SK-N-SH (cell line): ENCODE results near the gene OAF. TPM values are rescaled to one million over a fixed set of nuclear protein-coding genes. Genes with fewer than 3 reads are reported as not detected.

Experiments
- CTCF ChIA-PET: fragments of 300-600, 350-600 bp; formaldehyde crosslinking; extraction: SDS; loops from one replicate; lab custom pipeline; 2021; lab: Yijun Ruan, JAX
- POLR2A ChIA-PET: fragments of 350-600 bp; sonication (Branson Sonifier 250); formaldehyde crosslinking; extraction: SDS; loops from one replicate; lab custom pipeline; 2020; ENCODE audit warnings: antibody characterized with exemption, inconsistent platforms; lab: Yijun Ruan, JAX
- DNase-seq: peaks from one replicate; pipeline ENCODE4 v3.0.0; 2012
- H2AFZ ChIP-seq: fragments of 200-600 bp; sonication (generic); 2 replicates; pipeline ENCODE4 v1.8.1; 2016; ENCODE audit warnings: antibody characterized with exemption, mild to moderate bottlenecking, low read depth
- H3F3A ChIP-seq: fragments of 200-600 bp; sonication (generic); replicated peaks from 2 replicates; pipeline ENCODE3; 2016; ENCODE audit warnings: antibody characterized with exemption, mild to moderate bottlenecking; ENCODE audit not compliant: insufficient read depth
- H3K27ac ChIP-seq, 2 experiments: fragments of 200-500 bp in 1 of 2; fragments of 200-600 bp in 1 of 2; sonication (Bioruptor generic) in 1 of 2; sonication (generic), shearing (Covaris generic) in 1 of 2; 2 replicates each; pipeline versions ENCODE4 v1.5.1 to v1.6.1; 2014 to 2016; ENCODE audit warnings: low read depth in 2 of 2, inconsistent platforms in 1 of 2, low read length in 1 of 2, mild to moderate bottlenecking in 1 of 2, mixed read lengths in 1 of 2
- H3K27me3 ChIP-seq: fragments of 200-600 bp; sonication (generic), shearing (Covaris generic); 2 replicates; pipeline ENCODE4 v1.6.1; 2016; ENCODE audit warnings: mixed run types; ENCODE audit not compliant: insufficient read depth
- H3K36me3 ChIP-seq, 2 experiments: fragments of 200-500 bp in 1 of 2; fragments of 200-600 bp in 1 of 2; sonication (Bioruptor generic) in 1 of 2; sonication (generic) in 1 of 2; replicated peaks in 1 of 2; 2 replicates each; pipeline versions ENCODE3 to v1.5.1; 2014 to 2016; ENCODE audit warnings: low read length in 1 of 2, mild to moderate bottlenecking in 1 of 2; ENCODE audit not compliant: insufficient read depth in 2 of 2, control insufficient read depth in 1 of 2
- H3K4me1 ChIP-seq, 2 experiments: fragments of 200-500 bp in 1 of 2; fragments of 200-600 bp in 1 of 2; sonication (Bioruptor generic) in 1 of 2; sonication (generic), shearing (Covaris generic) in 1 of 2; 2 replicates each; pipeline versions ENCODE4 v1.5.1 to v1.6.1; 2014 to 2016; ENCODE audit warnings: low read depth in 1 of 2, low read length in 1 of 2, mixed run types in 1 of 2; ENCODE audit not compliant: insufficient read depth in 2 of 2, control insufficient read depth in 1 of 2
- H3K4me2 ChIP-seq: fragments of 200-600 bp; sonication (generic), shearing (Covaris generic); 2 replicates; pipeline ENCODE4 v1.6.1; 2017; ENCODE audit warnings: mixed run types
- H3K4me3 ChIP-seq, 2 experiments: fragments of 200-500 bp in 1 of 2; fragments of 200-600 bp in 1 of 2; sonication (Bioruptor generic) in 1 of 2; sonication (generic), shearing (Covaris generic) in 1 of 2; 2 replicates each; pipeline versions ENCODE4 v1.5.1 to v1.8.1; 2014 to 2016; ENCODE audit warnings: low read depth in 2 of 2, inconsistent platforms in 1 of 2, low read length in 1 of 2, mild to moderate bottlenecking in 1 of 2, mixed read lengths in 1 of 2, moderate library complexity in 1 of 2
- H3K79me2 ChIP-seq: fragments of 200-600 bp; sonication (generic); 2 replicates; pipeline ENCODE4 v1.8.1; 2017; ENCODE audit warnings: mild to moderate bottlenecking; ENCODE audit not compliant: insufficient read depth
- H3K9ac ChIP-seq: fragments of 200-600 bp; sonication (generic); 2 replicates; pipeline ENCODE4 v1.6.1; 2017; ENCODE audit warnings: mixed run types
- H3K9me2 ChIP-seq: fragments of 200-600 bp; sonication (generic); 2 replicates; pipeline ENCODE4 v1.6.1; 2017; ENCODE audit warnings: mixed run types
- H3K9me3 ChIP-seq: fragments of 200-600 bp; sonication (generic); 2 replicates; pipeline ENCODE4 v1.6.1; 2017; ENCODE audit warnings: mixed run types, mild to moderate bottlenecking, moderate library complexity
- H4K20me1 ChIP-seq: fragments of 200-600 bp; sonication (generic); 2 replicates; pipeline ENCODE4 v1.6.1; 2017; ENCODE audit warnings: mild to moderate bottlenecking, mixed run types; ENCODE audit not compliant: insufficient read depth
- EZH2phosphoT487 ChIP-seq: fragments of 200-600 bp; sonication (generic); IDR thresholded peaks from 2 replicates; pipeline ENCODE4 v1.6.1; 2017; ENCODE audit warnings: low read depth, mixed run types, mild to moderate bottlenecking, antibody characterized with exemption, moderate library complexity, borderline replicate concordance
- GATA2 ChIP-seq: sonication (generic); formaldehyde crosslinking; IDR thresholded peaks from 2 replicates; pipeline ENCODE4 v1.5.0; 2020; ENCODE audit warnings: mild to moderate bottlenecking, missing genetic modification reagents
- JUND ChIP-seq: IDR thresholded peaks from 2 replicates; pipeline ENCODE4 v1.4.0; 2012
- MXI1 ChIP-seq: IDR thresholded peaks from 2 replicates; pipeline ENCODE4 v1.6.1; 2012; ENCODE audit warnings: mild to moderate bottlenecking, low read depth, low read length, improper control_type of control experiment
- NRF1 ChIP-seq: IDR thresholded peaks from 2 replicates; pipeline ENCODE4 v1.6.1; 2012; ENCODE audit warnings: low read depth, mild to moderate bottlenecking, low read length
- POLR2AphosphoS5 ChIP-seq: IDR thresholded peaks from 2 replicates; pipeline ENCODE4 v1.6.1; 2012; ENCODE audit warnings: low read depth, low read length
- RXRA ChIP-seq: IDR thresholded peaks from 2 replicates; pipeline ENCODE4 v1.4.0; 2012; ENCODE audit warnings: low read depth, mild to moderate bottlenecking, borderline replicate concordance
- SIN3A ChIP-seq: IDR thresholded peaks from 2 replicates; pipeline ENCODE4 v1.6.1; 2012; ENCODE audit warnings: low read depth, mild to moderate bottlenecking, low read length, moderate library complexity, borderline replicate concordance
- WGBS: methylation state at CpG from one replicate; pipeline ENCODE4 v1.1.6; 2017; ENCODE audit warnings: low lambda C conversion rate; 5-methylcytosine and 5-hydroxymethylcytosine counted together
- polyA plus RNA-seq, 3 experiments: library from polyadenylated mRNA; depleted of rRNA; stranded (reverse); fragments of >200 nt; gene quantifications; 2 replicates each; pipeline ENCODE4 v1.2.3, GENCODE V29; 2012
- TF ChIP-seq, protein P1 (sequence below): fragments of 150-350 bp; IDR thresholded peaks from 2 replicates; pipeline ENCODE4 v1.6.1; 2016; ENCODE audit warnings: mild to moderate bottlenecking, low read depth, low read length
- TF ChIP-seq, protein P2 (sequence below): IDR thresholded peaks from 2 replicates; pipeline ENCODE4; 2012

OAF gene
- polyA plus RNA-seq, 1 of the 3 experiments (the other 2 are of a cell fraction): 28.0 TPM

DNA sequence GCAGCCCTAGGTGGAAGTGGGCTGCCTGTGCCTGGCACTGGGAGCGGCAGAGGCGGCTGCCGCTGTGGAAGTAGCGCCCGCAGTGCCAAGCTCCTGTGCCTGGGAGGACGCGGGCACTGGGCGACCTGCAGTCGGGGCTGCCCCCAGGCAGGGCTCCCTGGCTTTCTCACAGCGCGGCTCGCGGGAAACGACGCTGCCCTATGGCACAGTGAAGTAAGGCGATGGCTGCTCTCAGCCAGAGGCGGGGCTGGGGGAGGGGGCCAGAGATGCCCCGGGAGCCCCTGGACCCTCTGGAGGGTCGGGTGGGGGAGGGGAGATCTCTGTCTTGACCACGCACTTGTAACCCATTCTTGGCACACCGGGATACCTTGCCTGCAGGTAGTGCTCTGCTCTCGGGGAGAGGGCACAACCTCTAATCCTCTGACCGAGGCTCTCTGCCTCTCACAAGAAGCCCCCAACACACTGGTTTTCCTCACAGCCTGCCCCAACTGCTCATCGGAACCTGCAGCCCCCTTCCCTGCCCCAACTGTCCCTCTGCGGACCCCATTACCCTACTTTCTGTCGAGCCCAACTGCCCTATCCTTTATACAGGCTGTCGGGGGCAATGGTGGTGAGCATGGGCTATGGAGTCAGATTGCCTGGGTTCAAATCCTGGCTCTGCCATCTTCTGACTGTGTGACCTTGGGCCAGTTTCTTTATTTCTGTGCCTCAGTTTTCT is 40.7 kb upstream of the OAF start:
- H4K20me1 ChIP-seq: no peaks in the 10 kb centered on the region
- TF ChIP-seq, protein P1, sequence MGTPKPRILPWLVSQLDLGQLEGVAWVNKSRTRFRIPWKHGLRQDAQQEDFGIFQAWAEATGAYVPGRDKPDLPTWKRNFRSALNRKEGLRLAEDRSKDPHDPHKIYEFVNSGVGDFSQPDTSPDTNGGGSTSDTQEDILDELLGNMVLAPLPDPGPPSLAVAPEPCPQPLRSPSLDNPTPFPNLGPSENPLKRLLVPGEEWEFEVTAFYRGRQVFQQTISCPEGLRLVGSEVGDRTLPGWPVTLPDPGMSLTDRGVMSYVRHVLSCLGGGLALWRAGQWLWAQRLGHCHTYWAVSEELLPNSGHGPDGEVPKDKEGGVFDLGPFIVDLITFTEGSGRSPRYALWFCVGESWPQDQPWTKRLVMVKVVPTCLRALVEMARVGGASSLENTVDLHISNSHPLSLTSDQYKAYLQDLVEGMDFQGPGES: no peak
- TF ChIP-seq JUND (no peak), MXI1 (no peak), POLR2AphosphoS5 (no peak), GATA2 (no peak), NRF1 (no peak), RXRA (no peak), EZH2phosphoT487 (no peak)
- TF ChIP-seq, protein P2, sequence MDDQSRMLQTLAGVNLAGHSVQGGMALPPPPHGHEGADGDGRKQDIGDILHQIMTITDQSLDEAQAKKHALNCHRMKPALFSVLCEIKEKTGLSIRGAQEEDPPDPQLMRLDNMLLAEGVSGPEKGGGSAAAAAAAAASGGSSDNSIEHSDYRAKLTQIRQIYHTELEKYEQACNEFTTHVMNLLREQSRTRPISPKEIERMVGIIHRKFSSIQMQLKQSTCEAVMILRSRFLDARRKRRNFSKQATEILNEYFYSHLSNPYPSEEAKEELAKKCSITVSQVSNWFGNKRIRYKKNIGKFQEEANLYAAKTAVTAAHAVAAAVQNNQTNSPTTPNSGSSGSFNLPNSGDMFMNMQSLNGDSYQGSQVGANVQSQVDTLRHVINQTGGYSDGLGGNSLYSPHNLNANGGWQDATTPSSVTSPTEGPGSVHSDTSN: no peak
- TF ChIP-seq, all 33 proteins: peak for 0
- no peaks in the 10 kb centered on the region for H3K79me2 ChIP-seq
- no peak for DNase-seq
- ChIA-PET POLR2A (no interaction called here), CTCF (interaction anchor here (0.7 to 12.7 kb wide), 17 partner anchors 11 to 157 kb away, joined by 3 to 400 read pairs (median 3); partner anchors contain the start of gene POU2F3)
- no peak overlapping the region for H3K4me2 ChIP-seq
- peaks cover 25% of the 10 kb centered on the region; the same call in 1 of the 2 replicates for H3K27me3 ChIP-seq
- no peaks in the 10 kb centered on the region for H3K36me3 ChIP-seq
- H3K4me3 ChIP-seq: no peak overlapping the region
- no peaks in the 10 kb centered on the region for H3K9me2 ChIP-seq
- no peak overlapping the region for H2AFZ ChIP-seq
- peaks cover 0 to 15% of the 10 kb centered on the region in 2 experiments; a peak in 1 of 4 replicates for H3K4me1 ChIP-seq
- no peaks in the 10 kb centered on the region for H3F3A ChIP-seq
- no peak overlapping the region for H3K27ac ChIP-seq
- no peak overlapping the region for H3K9ac ChIP-seq
- no peaks in the 10 kb centered on the region for H3K9me3 ChIP-seq
- WGBS: 85% methylated on average over 11 of the region's 27 CpGs

DNA sequence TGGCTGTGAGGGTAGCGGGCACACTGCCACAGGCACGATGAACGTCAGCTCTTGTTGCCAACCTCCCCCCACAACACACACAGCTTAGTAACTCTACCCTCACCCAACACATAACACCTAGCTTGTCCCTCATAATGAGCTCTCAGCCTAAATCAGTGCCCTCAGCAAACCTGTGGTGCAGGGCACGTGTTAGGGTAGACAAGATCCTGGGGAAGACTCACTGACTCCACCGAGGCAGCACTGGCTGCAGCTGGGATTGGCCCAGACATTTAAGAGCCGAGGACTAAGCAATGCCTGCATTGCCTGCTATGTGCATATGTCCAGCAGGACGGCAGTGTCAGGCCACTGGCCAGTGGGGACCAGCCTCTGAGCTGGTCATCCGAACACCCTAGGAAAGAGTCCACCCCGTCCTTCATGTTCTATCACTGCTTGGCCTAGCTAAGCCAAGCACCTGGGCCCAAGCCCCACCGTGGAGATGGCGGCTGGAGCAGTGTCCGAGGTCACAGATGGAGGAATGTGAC is 40.0 kb upstream of the OAF start:
- no peak overlapping the region for H2AFZ ChIP-seq
- H3K9ac ChIP-seq: no peak overlapping the region
- peaks cover 25% of the 10 kb centered on the region; the same call in 1 of the 2 replicates for H3K27me3 ChIP-seq
- TF ChIP-seq SIN3A: no peak
- no peaks in the 10 kb centered on the region for H3K79me2 ChIP-seq
- 77% methylated on average over 12 of the region's 12 CpGs for WGBS
- no peak for DNase-seq
- ChIA-PET POLR2A (no interaction called here), CTCF (interaction anchor here (0.8 to 12.7 kb wide), 16 partner anchors 11 to 157 kb away, joined by 3 to 400 read pairs (median 9); partner anchors contain the start of gene POU2F3)
- H3F3A ChIP-seq: no peaks in the 10 kb centered on the region
- no peak overlapping the region for H3K4me3 ChIP-seq
- H3K9me3 ChIP-seq: no peaks in the 10 kb centered on the region
- no peaks in the 10 kb centered on the region for H3K9me2 ChIP-seq
- H3K27ac ChIP-seq: no peak overlapping the region
- no peak overlapping the region for H3K4me2 ChIP-seq
- peaks cover 0 to 15% of the 10 kb centered on the region in 2 experiments; a peak in 1 of 4 replicates for H3K4me1 ChIP-seq
- H4K20me1 ChIP-seq: no peaks in the 10 kb centered on the region
- no peaks in the 10 kb centered on the region for H3K36me3 ChIP-seq
